Measurements from ENCODE around the gene UAP1L1.
"Not testable (repeated sequence)": the region's sequence is repeated elsewhere in the genome, so short reads cannot be mapped to it uniquely, and the experiment has no call there.

The UAP1L1 gene

DNA sequence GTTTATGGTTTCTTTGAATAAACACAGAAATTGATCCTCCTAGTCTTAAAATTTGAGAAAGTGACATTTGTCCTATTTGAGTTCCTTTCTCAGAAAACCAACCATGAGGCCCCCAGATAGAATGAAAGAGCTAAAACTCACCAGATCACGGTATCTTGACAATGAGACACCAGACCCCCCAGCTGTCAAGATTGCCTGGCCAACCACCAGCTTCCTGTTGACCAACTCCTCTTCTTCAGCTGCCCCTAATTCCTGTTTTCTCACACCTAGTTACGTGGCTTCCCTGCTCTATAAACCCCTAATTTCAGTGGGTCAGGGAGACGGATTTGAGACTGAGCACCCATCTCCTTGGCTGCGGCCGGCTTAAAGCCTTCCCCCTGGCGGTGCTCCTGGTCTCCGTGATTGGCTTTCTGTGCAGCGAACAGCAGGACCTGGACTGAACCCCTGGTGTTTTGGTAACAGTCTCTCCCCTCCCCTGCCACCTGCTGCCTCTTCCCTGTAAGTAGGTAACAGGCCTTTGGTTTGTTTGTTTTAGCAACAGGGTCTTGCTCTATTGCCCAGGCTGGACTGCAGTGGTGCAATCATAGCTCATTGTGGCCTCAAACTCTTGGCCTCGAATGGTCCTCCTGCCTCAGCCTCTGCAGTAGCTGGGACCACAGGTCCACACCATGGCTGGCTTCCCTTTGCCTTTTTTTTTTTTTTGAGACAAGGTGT, 18.6 kb upstream of the UAP1L1 start:
- no peaks in the 10 kb centered on the region for H3K4me1 Mint-ChIP-seq (ENCODE audit: low read depth)
- H3K9me3 Mint-ChIP-seq: no peaks in the 10 kb centered on the region
- no peak overlapping the region for H3K4me3 Mint-ChIP-seq
- no peak for DNase-seq (ENCODE audit: low spot score)
- no peaks in the 10 kb centered on the region for H3K36me3 Mint-ChIP-seq (ENCODE audit: low read depth)
- H3K27ac Mint-ChIP-seq: no peak overlapping the region
- peaks cover 3% of the 10 kb centered on the region for H3K27me3 Mint-ChIP-seq (ENCODE audit: low read depth)

DNA sequence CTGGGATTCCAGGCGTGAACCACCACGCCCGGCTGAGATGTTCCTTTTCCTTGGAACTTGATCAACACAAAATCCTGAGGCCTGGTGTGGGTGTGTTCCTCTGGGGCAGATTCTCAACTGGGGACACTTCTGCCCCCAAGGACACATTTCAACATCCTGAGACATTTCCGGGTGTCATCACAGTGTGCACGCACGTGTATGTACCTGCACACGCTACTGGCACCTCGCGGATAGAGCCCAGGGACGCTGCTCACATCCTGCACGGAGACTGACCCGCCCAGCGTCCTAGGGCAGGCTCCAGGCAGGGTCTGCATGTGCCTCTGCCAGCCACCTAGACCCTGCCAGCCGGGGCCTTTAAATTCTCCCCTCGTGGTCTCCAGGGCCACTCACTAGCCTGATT, 14.9 kb upstream of the UAP1L1 start:
- no peaks in the 10 kb centered on the region for H3K4me1 Mint-ChIP-seq (ENCODE audit: low read depth)
- H3K4me3 Mint-ChIP-seq: no peak overlapping the region
- no peaks in the 10 kb centered on the region for H3K9me3 Mint-ChIP-seq
- no peak for DNase-seq (ENCODE audit: low spot score)
- H3K27me3 Mint-ChIP-seq (ENCODE audit: low read depth): peaks cover 3% of the 10 kb centered on the region
- peaks cover 4% of the 10 kb centered on the region for H3K36me3 Mint-ChIP-seq (ENCODE audit: low read depth)
- H3K27ac Mint-ChIP-seq: no peak overlapping the region

DNA sequence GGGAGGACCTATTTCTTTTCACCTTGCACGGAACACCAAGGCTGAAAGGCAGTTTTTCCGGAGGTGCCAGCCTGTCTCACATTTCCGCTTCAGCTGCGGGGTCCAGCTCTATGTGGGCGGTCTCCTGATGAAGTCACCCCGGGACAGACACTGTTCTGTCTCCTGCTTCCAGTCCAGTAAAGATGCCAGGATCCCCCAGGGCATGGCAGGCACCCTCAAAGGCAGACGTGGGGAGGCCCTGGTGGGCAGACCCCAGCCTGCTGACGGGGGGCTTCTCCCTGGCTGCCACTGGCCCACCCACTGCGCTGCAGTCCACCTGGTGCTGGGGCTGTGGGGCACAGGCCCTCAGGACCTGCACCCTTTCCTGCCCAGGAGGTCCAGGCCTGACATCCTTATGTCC, 14.5 kb upstream of the UAP1L1 start:
- not testable (repeated sequence) for H3K27ac Mint-ChIP-seq; H3K4me1 Mint-ChIP-seq (ENCODE audit: low read depth); DNase-seq (ENCODE audit: low spot score); H3K4me3 Mint-ChIP-seq; H3K9me3 Mint-ChIP-seq; H3K36me3 Mint-ChIP-seq (ENCODE audit: low read depth); H3K27me3 Mint-ChIP-seq (ENCODE audit: low read depth)

DNA sequence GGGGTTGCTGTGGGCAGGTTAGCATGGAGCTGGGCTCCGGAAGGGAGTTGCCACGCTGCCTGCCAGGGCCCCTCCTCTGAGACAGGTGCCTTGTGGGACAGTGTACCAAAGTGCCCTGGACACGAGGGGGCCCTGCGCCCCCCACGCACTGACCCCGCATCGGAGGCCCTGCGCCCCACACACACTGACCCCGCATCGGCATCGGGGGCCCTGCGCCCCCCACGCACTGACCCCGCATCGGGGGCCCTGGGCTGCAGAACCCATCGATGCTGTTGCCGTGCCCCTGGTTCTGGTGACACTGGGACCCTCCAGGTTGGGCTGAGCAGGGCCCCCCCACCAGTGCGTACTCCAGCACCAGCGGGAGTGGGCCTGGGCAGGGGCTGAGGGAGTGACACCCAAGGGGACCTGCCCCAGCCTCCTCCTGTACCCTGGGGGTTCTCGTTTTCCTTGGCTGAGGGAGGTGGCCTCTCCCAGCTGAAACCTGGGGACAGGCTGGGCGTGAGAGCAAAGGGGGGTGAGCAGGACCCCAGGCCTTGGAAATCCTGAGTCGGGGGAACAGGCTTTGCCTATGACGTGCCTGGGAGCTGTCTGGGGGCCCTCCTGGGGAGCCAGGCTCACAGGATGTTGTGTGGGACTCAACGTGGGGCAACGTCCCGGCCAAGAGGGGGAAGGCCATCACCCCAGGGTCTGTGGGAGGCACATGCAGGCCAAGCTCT, 13.8 kb upstream of the UAP1L1 start:
- peaks cover 3% of the 10 kb centered on the region for H3K27me3 Mint-ChIP-seq (ENCODE audit: low read depth)
- H3K4me3 Mint-ChIP-seq: no peak overlapping the region
- H3K9me3 Mint-ChIP-seq: no peaks in the 10 kb centered on the region
- peaks cover 7% of the 10 kb centered on the region for H3K4me1 Mint-ChIP-seq (ENCODE audit: low read depth)
- H3K36me3 Mint-ChIP-seq (ENCODE audit: low read depth): peaks cover 4% of the 10 kb centered on the region
- no peak overlapping the region for H3K27ac Mint-ChIP-seq
- DNase-seq (ENCODE audit: low spot score): no peak

DNA sequence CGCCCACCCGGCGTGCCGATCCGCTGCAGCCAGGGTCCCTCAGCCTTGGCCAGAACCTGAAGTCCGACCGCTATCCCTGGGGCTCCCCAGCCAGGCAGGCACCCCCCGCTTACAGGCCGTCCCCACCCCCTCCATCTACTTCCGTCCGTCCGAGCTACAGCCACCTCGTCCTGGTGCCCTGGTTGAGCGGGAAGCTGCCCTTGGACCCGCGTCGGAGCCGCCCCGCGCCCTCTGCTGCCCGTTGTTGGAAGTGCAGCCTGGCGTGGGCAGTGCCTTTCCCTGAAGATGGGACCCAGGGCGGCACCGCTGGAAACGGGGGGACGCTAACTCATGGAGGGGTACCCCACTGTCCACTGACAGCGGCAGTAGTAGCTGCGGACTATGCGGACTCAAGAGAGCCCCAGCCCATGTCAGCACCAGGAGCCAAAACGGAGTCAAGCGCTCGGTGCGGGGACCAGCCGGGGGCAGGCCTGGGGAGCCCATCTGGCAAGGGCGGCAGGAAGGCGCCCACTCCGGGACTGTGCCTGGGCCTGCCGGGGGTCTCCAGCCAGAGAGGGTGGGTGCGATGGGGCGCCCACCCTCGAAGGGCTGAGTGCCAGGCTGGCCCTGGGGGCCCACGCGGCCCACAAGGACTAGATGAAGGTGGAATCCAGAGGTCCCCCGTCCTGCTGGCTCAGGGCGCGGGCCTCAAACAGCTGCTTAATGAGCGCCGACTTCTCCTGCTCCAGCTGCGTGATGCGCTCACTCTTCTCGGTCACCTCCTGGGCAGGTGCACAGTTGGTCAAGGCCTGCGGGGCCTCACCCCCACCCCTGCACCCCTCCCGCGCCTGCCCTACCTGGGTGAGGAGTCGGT, 13.1 kb upstream of the UAP1L1 start:
- Mint-ChIP-seq H3K27ac (no peak overlapping the region), H3K9me3 (no peaks in the 10 kb centered on the region), H3K4me3 (no peak overlapping the region), H3K36me3 (ENCODE audit: low read depth) (peaks cover 4% of the 10 kb centered on the region), H3K27me3 (ENCODE audit: low read depth) (peaks cover 3% of the 10 kb centered on the region), H3K4me1 (ENCODE audit: low read depth) (peaks cover 9% of the 10 kb centered on the region)
- peak; percentile 45 for DNase-seq (ENCODE audit: low spot score)

DNA sequence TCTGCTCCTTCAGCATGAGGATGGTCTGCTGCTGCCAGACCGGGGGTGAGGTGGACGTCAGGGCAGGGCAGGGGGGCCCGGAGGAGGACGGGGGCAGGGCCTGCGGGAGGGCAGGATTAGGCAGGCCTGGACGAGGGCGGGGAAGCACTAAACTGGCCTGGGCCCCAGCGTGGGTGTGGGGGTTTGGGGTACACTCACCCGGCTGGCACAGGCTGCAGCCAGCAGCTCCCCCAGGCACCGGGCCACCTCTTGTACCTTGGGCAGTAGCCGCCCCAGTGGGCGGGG, 12.5 kb upstream of the UAP1L1 start:
- Mint-ChIP-seq H3K4me1 (ENCODE audit: low read depth) (peaks cover 9% of the 10 kb centered on the region), H3K36me3 (ENCODE audit: low read depth) (peaks cover 4% of the 10 kb centered on the region), H3K27me3 (ENCODE audit: low read depth) (peaks cover 3% of the 10 kb centered on the region), H3K9me3 (no peaks in the 10 kb centered on the region), H3K4me3 (no peak overlapping the region), H3K27ac (no peak overlapping the region)
- no peak for DNase-seq (ENCODE audit: low spot score)

DNA sequence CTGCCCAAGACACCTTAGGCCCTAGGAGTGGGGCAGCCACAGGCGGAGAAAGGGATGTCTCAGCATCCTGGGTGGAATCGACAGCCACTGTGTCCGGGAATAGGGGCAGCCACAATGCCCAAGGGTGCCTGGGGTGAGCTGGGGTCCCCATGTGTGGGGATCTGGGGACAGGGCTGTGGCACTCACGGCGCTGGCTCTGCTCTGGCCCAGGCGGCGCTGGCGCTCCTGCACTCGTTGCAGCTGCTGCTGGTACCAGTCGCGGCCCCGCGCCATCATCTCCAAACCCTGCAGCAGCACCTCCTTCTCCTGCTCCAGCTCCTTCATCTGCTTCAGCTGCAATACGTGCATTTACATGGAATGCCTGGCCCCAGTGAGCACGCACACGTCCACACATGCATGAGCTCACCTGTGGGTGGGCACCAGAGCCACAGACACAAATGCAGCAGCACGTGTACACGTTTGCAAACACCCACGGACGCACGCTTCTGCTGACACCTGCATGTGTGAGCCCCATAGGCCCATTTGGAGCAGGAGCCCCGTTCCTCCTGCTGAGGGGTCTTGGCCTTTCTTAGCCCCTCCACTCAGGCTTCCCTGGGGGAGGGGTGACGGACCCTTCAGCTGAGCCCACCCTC, 11.9 kb upstream of the UAP1L1 start:
- Mint-ChIP-seq H3K9me3 (no peaks in the 10 kb centered on the region), H3K4me3 (no peak overlapping the region), H3K27me3 (ENCODE audit: low read depth) (peaks cover 3% of the 10 kb centered on the region), H3K4me1 (ENCODE audit: low read depth) (peaks cover 9% of the 10 kb centered on the region), H3K36me3 (ENCODE audit: low read depth) (peaks cover 4% of the 10 kb centered on the region), H3K27ac (no peak overlapping the region)
- DNase-seq (ENCODE audit: low spot score): no peak

DNA sequence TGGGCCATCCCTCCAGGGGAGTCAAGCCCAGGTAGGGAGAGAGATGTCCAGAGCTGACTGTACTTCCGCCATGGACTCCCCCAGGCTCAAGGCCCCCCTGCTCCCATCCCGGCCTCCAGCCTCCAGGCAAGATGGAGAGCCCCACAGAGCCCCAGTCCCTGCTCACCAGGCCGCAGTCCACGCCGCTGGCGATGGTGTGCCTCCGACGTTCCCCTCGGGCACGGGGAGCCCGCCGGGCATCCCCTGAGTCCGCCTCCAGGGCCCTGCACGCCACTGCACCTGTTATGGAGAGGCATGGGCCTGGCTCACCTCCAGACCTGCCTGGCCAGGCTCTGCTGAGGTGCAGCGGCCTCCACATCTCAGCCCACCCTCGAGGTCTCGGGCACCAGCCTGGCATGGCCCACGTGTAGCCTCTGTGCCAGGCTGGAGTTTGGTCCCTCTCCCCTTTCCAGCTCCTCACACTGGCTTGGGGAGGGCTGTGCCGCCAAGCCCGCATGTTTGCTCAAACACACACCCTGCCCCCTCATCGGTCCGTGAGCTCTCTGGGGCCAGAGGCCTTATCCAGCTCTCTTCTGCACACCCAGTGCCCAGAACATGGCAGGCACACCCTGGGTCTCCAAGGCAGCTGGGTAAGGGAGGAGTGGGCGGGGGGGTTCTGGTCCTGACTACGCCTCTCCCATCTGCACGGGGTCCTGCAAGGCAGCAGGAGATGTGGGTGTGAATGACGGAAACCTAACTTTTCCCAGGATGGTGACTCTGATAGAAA, 11.0 kb upstream of the UAP1L1 start:
- peaks cover 4% of the 10 kb centered on the region for H3K36me3 Mint-ChIP-seq (ENCODE audit: low read depth)
- H3K27me3 Mint-ChIP-seq (ENCODE audit: low read depth): no peaks in the 10 kb centered on the region
- no peak overlapping the region for H3K27ac Mint-ChIP-seq
- peaks cover 16% of the 10 kb centered on the region for H3K4me1 Mint-ChIP-seq (ENCODE audit: low read depth)
- DNase-seq (ENCODE audit: low spot score): no peak
- no peak overlapping the region for H3K4me3 Mint-ChIP-seq
- H3K9me3 Mint-ChIP-seq: no peaks in the 10 kb centered on the region

DNA sequence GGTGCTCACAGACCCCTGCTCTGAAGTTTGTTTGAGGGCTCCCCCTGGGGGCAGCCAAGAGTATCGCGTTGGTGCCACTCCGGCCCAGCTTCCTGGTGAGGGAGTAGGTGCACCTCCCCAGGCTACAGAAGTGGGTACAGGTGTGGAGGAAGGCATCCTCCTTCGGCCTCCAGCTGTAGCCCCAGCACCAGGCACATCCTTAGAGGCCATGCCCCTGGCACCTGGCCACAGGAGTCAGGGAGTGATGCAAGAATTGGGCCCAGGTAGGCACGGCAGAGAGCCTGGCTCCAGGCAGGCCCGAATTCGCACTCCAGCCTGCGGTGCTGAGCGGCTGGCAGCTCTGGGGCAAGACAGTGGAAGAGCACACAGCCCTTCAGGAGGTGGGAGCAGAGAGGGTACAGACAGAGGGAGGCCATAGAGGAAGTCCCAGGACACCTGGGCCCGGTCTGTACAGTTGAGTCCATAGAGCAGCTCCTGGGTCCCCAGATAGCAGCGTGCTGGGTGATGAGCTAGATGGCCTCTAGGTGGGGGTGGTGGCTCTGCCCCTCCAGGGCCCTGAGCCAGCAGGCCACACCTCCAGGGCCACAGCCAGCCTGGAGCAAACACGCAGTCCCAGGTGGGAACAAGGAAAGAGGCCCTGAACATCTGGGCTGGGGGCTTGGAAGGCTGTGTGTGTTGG, 9.3 kb upstream of the UAP1L1 start:
- Mint-ChIP-seq H3K27me3 (ENCODE audit: low read depth) (no peaks in the 10 kb centered on the region), H3K4me1 (ENCODE audit: low read depth) (peaks cover 22% of the 10 kb centered on the region), H3K36me3 (ENCODE audit: low read depth) (peaks cover 4% of the 10 kb centered on the region), H3K9me3 (no peaks in the 10 kb centered on the region), H3K27ac (peak overlapping the region; percentile 56), H3K4me3 (peak overlapping the region; percentile 63)
- peak; percentile 82 for DNase-seq (ENCODE audit: low spot score)

DNA sequence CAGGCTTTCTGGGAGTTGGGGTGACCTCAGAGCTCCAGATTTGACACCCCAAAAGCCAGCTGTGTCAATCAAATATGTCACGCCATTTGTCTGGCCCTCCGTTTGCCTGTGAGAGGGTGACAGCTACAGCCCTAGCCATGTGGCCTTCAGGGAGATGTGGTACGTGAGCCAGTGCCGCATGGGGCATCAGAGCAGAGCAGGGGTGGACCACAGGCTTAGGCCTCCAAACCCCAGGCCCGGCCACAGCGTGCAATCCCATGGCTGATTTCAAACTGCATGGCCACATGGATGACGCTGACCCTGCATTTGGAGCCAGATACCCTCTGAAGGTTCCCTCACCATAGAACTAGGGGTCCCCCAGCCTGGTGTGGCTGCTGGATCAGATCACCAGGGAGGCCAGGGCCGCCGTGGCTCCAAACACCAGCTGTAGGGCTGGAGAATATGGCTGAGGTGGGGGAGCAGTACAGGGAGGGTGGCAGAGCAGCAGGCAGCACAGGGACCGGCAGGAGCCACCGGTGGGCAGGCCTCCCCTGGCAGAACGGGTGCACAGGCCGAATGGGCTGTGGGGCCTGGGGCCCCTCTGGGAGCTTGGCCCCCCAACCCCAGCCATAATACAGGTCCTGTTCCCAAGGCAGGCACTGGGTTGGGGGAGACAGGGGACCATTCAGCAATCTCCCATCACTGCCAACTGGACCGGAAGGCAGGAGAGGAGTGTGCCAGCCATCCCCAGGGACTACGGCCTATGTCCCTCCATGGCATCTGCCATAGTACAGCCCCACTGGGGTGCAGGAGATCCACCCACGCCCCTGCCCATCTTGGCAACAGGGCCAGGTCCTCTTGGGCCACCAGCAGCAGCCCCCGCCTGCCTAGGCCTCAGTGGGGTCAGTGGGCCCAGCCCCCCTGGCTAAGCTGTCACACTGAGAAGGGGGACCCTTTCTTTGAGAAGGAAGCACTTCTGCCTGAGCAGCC, 8.5 kb upstream of the UAP1L1 start:
- DNase-seq (ENCODE audit: low spot score): no peak
- peak overlapping the region; percentile 75 for H3K4me3 Mint-ChIP-seq
- peaks cover 22% of the 10 kb centered on the region for H3K4me1 Mint-ChIP-seq (ENCODE audit: low read depth)
- no peak overlapping the region for H3K27ac Mint-ChIP-seq
- H3K9me3 Mint-ChIP-seq: no peaks in the 10 kb centered on the region
- peaks cover 4% of the 10 kb centered on the region for H3K36me3 Mint-ChIP-seq (ENCODE audit: low read depth)
- H3K27me3 Mint-ChIP-seq (ENCODE audit: low read depth): no peaks in the 10 kb centered on the region

DNA sequence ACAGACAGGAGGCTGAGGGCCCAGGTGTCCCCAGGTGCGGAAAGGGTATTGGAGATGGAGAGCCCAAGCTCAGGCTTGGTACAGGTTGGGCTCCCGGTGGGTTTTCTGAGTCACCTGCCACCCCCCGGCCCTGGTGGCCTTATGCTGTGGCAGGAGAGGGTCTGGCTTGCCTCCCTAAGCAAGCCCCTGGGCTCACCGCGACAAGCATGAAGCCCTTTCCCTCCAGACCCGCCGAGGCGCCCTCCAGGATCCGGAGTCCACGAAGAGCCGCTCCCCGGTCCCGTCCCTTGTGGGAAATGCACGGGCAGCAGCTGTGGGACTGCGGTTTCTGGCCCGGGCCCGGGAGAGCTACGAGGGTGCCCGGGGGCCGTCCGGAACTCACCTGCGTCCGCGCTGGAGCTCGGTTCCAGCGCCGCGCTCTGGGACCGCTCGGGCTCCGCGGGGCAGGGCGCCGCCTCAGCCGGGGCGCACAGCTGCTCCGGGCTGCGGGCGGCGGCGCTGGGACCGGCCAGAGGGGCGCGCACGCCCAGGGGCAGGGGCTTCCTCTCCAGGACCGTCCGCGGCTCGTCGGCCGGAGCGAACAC, 7.7 kb upstream of the UAP1L1 start:
- DNase-seq (ENCODE audit: low spot score): no peak
- peak overlapping the region; percentile 75 for H3K4me3 Mint-ChIP-seq
- no peak overlapping the region for H3K27ac Mint-ChIP-seq
- H3K9me3 Mint-ChIP-seq: no peaks in the 10 kb centered on the region
- H3K27me3 Mint-ChIP-seq (ENCODE audit: low read depth): no peaks in the 10 kb centered on the region
- H3K4me1 Mint-ChIP-seq (ENCODE audit: low read depth): peaks cover 23% of the 10 kb centered on the region
- H3K36me3 Mint-ChIP-seq (ENCODE audit: low read depth): peaks cover 1% of the 10 kb centered on the region
